Measurements from ENCODE around the gene PPARD. TPM values are rescaled to one million over a fixed set of nuclear protein-coding genes. Genes with fewer than 3 reads are reported as not detected.
A peak's percentile ranks its signal among the peaks of the same experiment; 100 is the strongest.

Gene PPARD
- total and polyA plus RNA-seq, 7 experiments from 2014 or later = 7.3 to 47.1 (median 30.0) TPM

- Histone ChIP-seq H3K4me3 (ENCODE audit: low read length) (peak overlapping the region; percentile 91), H3K27me3 (ENCODE audit: control insufficient read depth in 2 of 2, insufficient read depth in 2 of 2, low read length in 2 of 2) (no peaks in the 10 kb centered on the region), H3K4me1 (ENCODE audit: control insufficient read depth in 2 of 2, insufficient read depth in 2 of 2, low read length in 2 of 2) (peaks cover 11 to 27% of the 10 kb centered on the region in 2 donors), H3K9me3 (ENCODE audit: control insufficient read depth in 2 of 3, low read length in 3 of 3) (no peaks in the 10 kb centered on the region), H3K36me3 (ENCODE audit: control insufficient read depth in 2 of 3, insufficient read depth in 3 of 3, low read length in 3 of 3) (peaks cover 9 to 41% (median 19%) of the 10 kb centered on the region in 3 experiments), H3K27ac (ENCODE audit: low read depth, low read length) (peak overlapping the region; percentile 83)
- no peaks in the 10 kb centered on the region for H3K27me3 Mint-ChIP-seq
- H3K36me3 Mint-ChIP-seq = peaks cover 9 to 30% (median 15%) of the 10 kb centered on the region in 5 donors
- CTCF ChIA-PET = interaction anchor here (1.2 to 5.6 kb wide), 9 partner anchors 19 to 268 kb away, joined by 3 to 81 read pairs (median 7); partner anchors contain the start of genes ARMC12, DEF6, FANCE and PPARD
- peaks cover 25 to 52% (median 35%) of the 10 kb centered on the region in 7 donors for H3K4me1 Mint-ChIP-seq
- H3K4me3 Mint-ChIP-seq = peak overlapping the region; percentile 85 to 99 (median 98)
- H3K9me3 Mint-ChIP-seq = peaks cover 0 to 2% (median 0%) of the 10 kb centered on the region in 11 donors
- ATAC-seq = no peak
- peak in 1 of 9 donors; percentile 25 for DNase-seq
- POLR2A ChIA-PET = interaction anchor here (0.6 to 3.5 kb wide), 20 partner anchors 9 to 1043 kb away, joined by 3 to 31 read pairs (median 6); partner anchors contain the start of genes DEF6, FANCE, PPARD and RPS10
- H3K27ac Mint-ChIP-seq = peak overlapping the region; percentile 94 to 100 (median 99)
- intact Hi-C loops (cut with micrococcal nuclease) = loop anchor here (1.0 to 10.0 kb wide), 16 partner anchors 17 to 772 kb away; partner anchors contain the start of genes DEF6 (in 2 of the 2), FANCE (in 2 of the 2), PPARD (in 2 of the 2) and TEAD3 (in 2 of the 2)
These were observed 126.8 kb downstream of the PPARD start for GRCh38 chr6:35468980-35469750.

GRCh38 chr6:35469751-35470662 is 127.6 kb downstream of the PPARD start:
- ChIA-PET POLR2A (interaction anchor here (0.6 to 3.5 kb wide), 10 partner anchors 11 to 248 kb away, joined by 3 to 31 read pairs (median 8); partner anchors contain the start of genes DEF6 and PPARD), CTCF (interaction anchor here (2.7 to 5.6 kb wide), 2 partner anchors 19 to 172 kb away, joined by 23 to 81 read pairs; partner anchors contain the start of genes DEF6 and FANCE)
- H3K36me3 Mint-ChIP-seq = peaks cover 9 to 27% (median 15%) of the 10 kb centered on the region in 5 donors
- intact Hi-C loops (cut with micrococcal nuclease) = loop anchor here (2.0 to 10.0 kb wide), 7 partner anchors 27 to 773 kb away; partner anchors contain the start of genes TEAD3 (in 2 of the 2), ARMC12 (in 1 of the 2), FKBP5 (in 1 of the 2) and ILRUN (in 1 of the 2)
- peaks cover 25 to 55% (median 35%) of the 10 kb centered on the region in 7 donors for H3K4me1 Mint-ChIP-seq
- no peaks in the 10 kb centered on the region for H3K27me3 Mint-ChIP-seq
- DNase-seq (peak in 1 of 9 donors; percentile 24), ATAC-seq (no peak)
- peak overlapping the region; percentile 83 to 100 (median 99) for H3K27ac Mint-ChIP-seq
- no peaks in the 10 kb centered on the region for H3K27me3 ChIP-seq (ENCODE audit: control insufficient read depth in 2 of 2, insufficient read depth in 2 of 2, low read length in 2 of 2)
- peak overlapping the region; percentile 83 for H3K27ac ChIP-seq (ENCODE audit: low read depth, low read length)
- no peaks in the 10 kb centered on the region for H3K9me3 ChIP-seq (ENCODE audit: control insufficient read depth in 2 of 3, low read length in 3 of 3)
- H3K9me3 Mint-ChIP-seq = peaks cover 0 to 2% (median 0%) of the 10 kb centered on the region in 11 donors
- peak overlapping the region; percentile 85 to 99 (median 98) for H3K4me3 Mint-ChIP-seq
- H3K4me1 ChIP-seq (ENCODE audit: control insufficient read depth in 2 of 2, insufficient read depth in 2 of 2, low read length in 2 of 2) = peaks cover 11 to 27% of the 10 kb centered on the region in 2 donors
- peak overlapping the region; percentile 91 for H3K4me3 ChIP-seq (ENCODE audit: low read length)
- H3K36me3 ChIP-seq (ENCODE audit: control insufficient read depth in 2 of 3, insufficient read depth in 3 of 3, low read length in 3 of 3) = peaks cover 9 to 41% (median 19%) of the 10 kb centered on the region in 3 experiments

- intact Hi-C loops (cut with micrococcal nuclease) = no loop called here
- Histone ChIP-seq H3K4me3 (ENCODE audit: low read length) (no peak overlapping the region), H3K36me3 (ENCODE audit: control insufficient read depth in 2 of 3, insufficient read depth in 3 of 3, low read length in 3 of 3) (peaks cover 9 to 41% (median 19%) of the 10 kb centered on the region in 3 experiments), H3K9me3 (ENCODE audit: control insufficient read depth in 2 of 3, low read length in 3 of 3) (no peaks in the 10 kb centered on the region), H3K27me3 (ENCODE audit: control insufficient read depth in 2 of 2, insufficient read depth in 2 of 2, low read length in 2 of 2) (no peaks in the 10 kb centered on the region), H3K4me1 (ENCODE audit: control insufficient read depth in 2 of 2, insufficient read depth in 2 of 2, low read length in 2 of 2) (peaks cover 11 to 27% of the 10 kb centered on the region in 2 donors), H3K27ac (ENCODE audit: low read depth, low read length) (peak overlapping the region; percentile 83)
- peaks cover 0 to 2% (median 0%) of the 10 kb centered on the region in 11 donors for H3K9me3 Mint-ChIP-seq
- DNase-seq = no peak
- ATAC-seq = no peak
- peak overlapping the region; percentile 78 to 100 (median 99) for H3K27ac Mint-ChIP-seq
- POLR2A ChIA-PET = interaction anchor here (0.6 to 3.5 kb wide), 6 partner anchors 12 to 264 kb away, joined by 3 to 19 read pairs (median 4); partner anchors contain the start of gene DEF6
- peaks cover 9 to 27% (median 15%) of the 10 kb centered on the region in 5 donors for H3K36me3 Mint-ChIP-seq
- CTCF ChIA-PET = interaction anchor here (0.6 to 1.2 kb wide), 3 partner anchors 12 to 122 kb away, joined by 4 to 7 read pairs (median 4); no protein-coding TSS in a partner anchor
- no peaks in the 10 kb centered on the region for H3K27me3 Mint-ChIP-seq
- peaks cover 25 to 56% (median 35%) of the 10 kb centered on the region in 7 donors for H3K4me1 Mint-ChIP-seq
- H3K4me3 Mint-ChIP-seq = peak overlapping the region; percentile 85 to 99 (median 98)
These were observed 128.3 kb downstream of the PPARD start for GRCh38 chr6:35470663-35471120.

- H3K27ac Mint-ChIP-seq = peak overlapping the region in 4 of 9 donors; percentile 9 to 59 (median 44)
- Histone ChIP-seq H3K4me1 (ENCODE audit: control insufficient read depth in 2 of 2, insufficient read depth in 2 of 2, low read length in 2 of 2) (peaks cover 11 to 27% of the 10 kb centered on the region in 2 donors), H3K36me3 (ENCODE audit: control insufficient read depth in 2 of 3, insufficient read depth in 3 of 3, low read length in 3 of 3) (peaks cover 9 to 37% (median 19%) of the 10 kb centered on the region in 3 experiments), H3K27ac (ENCODE audit: low read depth, low read length) (no peak overlapping the region), H3K27me3 (ENCODE audit: control insufficient read depth in 2 of 2, insufficient read depth in 2 of 2, low read length in 2 of 2) (no peaks in the 10 kb centered on the region), H3K4me3 (ENCODE audit: low read length) (no peak overlapping the region), H3K9me3 (ENCODE audit: control insufficient read depth in 2 of 3, low read length in 3 of 3) (no peaks in the 10 kb centered on the region)
- H3K9me3 Mint-ChIP-seq = peaks cover 0 to 2% (median 0%) of the 10 kb centered on the region in 11 donors
- no peaks in the 10 kb centered on the region for H3K27me3 Mint-ChIP-seq
- ChIA-PET POLR2A (interaction anchor here (0.5 to 1.2 kb wide), 7 partner anchors 20 to 175 kb away, joined by 3 to 6 read pairs (median 3); partner anchors contain the start of gene FANCE), CTCF (interaction anchor here (0.6 to 1.2 kb wide), 2 partner anchors 15 to 123 kb away, joined by 3 to 4 read pairs; no protein-coding TSS in a partner anchor)
- H3K36me3 Mint-ChIP-seq = peaks cover 9 to 27% (median 15%) of the 10 kb centered on the region in 5 donors
- no peak for DNase-seq
- ATAC-seq = no peak
- peaks cover 25 to 59% (median 35%) of the 10 kb centered on the region in 7 donors for H3K4me1 Mint-ChIP-seq
- intact Hi-C loops (cut with micrococcal nuclease) = no loop called here
- H3K4me3 Mint-ChIP-seq = peak overlapping the region in 4 of 10 donors; percentile 3 to 93 (median 10)
These were observed 129.5 kb downstream of the PPARD start for GRCh38 chr6:35471836-35472345.

- Mint-ChIP-seq H3K9me3 (peaks cover 0 to 2% (median 0%) of the 10 kb centered on the region in 11 donors), H3K4me3 (no peak overlapping the region), H3K27me3 (no peaks in the 10 kb centered on the region), H3K27ac (peak overlapping the region in 3 of 9 donors; percentile 42 to 70 (median 56)), H3K4me1 (peaks cover 18 to 48% (median 28%) of the 10 kb centered on the region in 7 donors), H3K36me3 (peaks cover 9 to 27% (median 15%) of the 10 kb centered on the region in 5 donors)
- H3K27me3 ChIP-seq (ENCODE audit: control insufficient read depth in 2 of 2, insufficient read depth in 2 of 2, low read length in 2 of 2) = no peaks in the 10 kb centered on the region
- ATAC-seq (no peak), DNase-seq (no peak)
- H3K4me1 ChIP-seq (ENCODE audit: control insufficient read depth in 2 of 2, insufficient read depth in 2 of 2, low read length in 2 of 2) = peaks cover 6 to 27% of the 10 kb centered on the region in 2 donors
- ChIA-PET POLR2A (interaction anchor here (0.5 kb wide), 1 partner anchor 263 kb away, joined by 3 read pairs; the partner anchor contains the start of gene ARMC12), CTCF (interaction anchor here (1.2 kb wide), 1 partner anchor 10 kb away, joined by 4 read pairs; no protein-coding TSS in a partner anchor)
- no peak overlapping the region for H3K27ac ChIP-seq (ENCODE audit: low read depth, low read length)
- no peaks in the 10 kb centered on the region for H3K9me3 ChIP-seq (ENCODE audit: control insufficient read depth in 2 of 3, low read length in 3 of 3)
- H3K4me3 ChIP-seq (ENCODE audit: low read length) = no peak overlapping the region
- intact Hi-C loops (cut with micrococcal nuclease) = no loop called here
- H3K36me3 ChIP-seq (ENCODE audit: control insufficient read depth in 2 of 3, insufficient read depth in 3 of 3, low read length in 3 of 3) = peaks cover 9 to 37% (median 19%) of the 10 kb centered on the region in 3 experiments
These were observed 130.9 kb downstream of the PPARD start for GRCh38 chr6:35473075-35473849.
